Stimulated activated CD8-positive, alpha-beta memory T cell treated with anti-CD3 and anti-CD28 coated beads, Interleukin-12 subunit alpha, Interleukin-12 subunit beta, amount 100 ng/mL, for 4 hours (primary cell): ENCODE measurements around the gene SLC24A3.
"Not testable (repeated sequence)": the region's sequence is repeated elsewhere in the genome, so short reads cannot be mapped to it uniquely, and the experiment has no call there.

ENCODE experiments used
- DNase-seq: peaks from one replicate; pipeline ENCODE4 v3.0.0-alpha.2; 2020; ENCODE audit warnings: low read depth

The SLC24A3 gene

GRCh38 chr20:19631410-19631809 lies 419.0 kb downstream of the SLC24A3 start:
- DNase-seq, result no peak

GRCh38 chr20:19633985-19634384 lies 421.5 kb downstream of the SLC24A3 start:
- no peak for DNase-seq

- DNase-seq, result not testable (repeated sequence)
These were observed 427.1 kb downstream of the SLC24A3 start for GRCh38 chr20:19639471-19640045.

GRCh38 chr20:19642860-19643259 lies 430.4 kb downstream of the SLC24A3 start:
- DNase-seq, result no peak

GRCh38 chr20:19644085-19644484 lies 431.6 kb downstream of the SLC24A3 start:
- no peak for DNase-seq

GRCh38 chr20:19646963-19647362 lies 434.5 kb downstream of the SLC24A3 start:
- DNase-seq, result no peak

GRCh38 chr20:19648024-19648423 lies 435.6 kb downstream of the SLC24A3 start:
- no peak for DNase-seq

- no peak for DNase-seq
These were observed 436.6 kb downstream of the SLC24A3 start for GRCh38 chr20:19649041-19649440.

GRCh38 chr20:19652591-19653026 lies 440.2 kb downstream of the SLC24A3 start:
- DNase-seq, result no peak

- DNase-seq, result no peak
These were observed 440.9 kb downstream of the SLC24A3 start for GRCh38 chr20:19653327-19653726.

- DNase-seq, result no peak
These were observed 442.5 kb downstream of the SLC24A3 start for GRCh38 chr20:19654921-19655320.

- no peak for DNase-seq
These were observed 445.7 kb downstream of the SLC24A3 start for GRCh38 chr20:19658137-19658536.

GRCh38 chr20:19659448-19659847 lies 447.0 kb downstream of the SLC24A3 start:
- no peak for DNase-seq

- no peak for DNase-seq
These were observed 448.5 kb downstream of the SLC24A3 start for GRCh38 chr20:19660808-19661378.

GRCh38 chr20:19661717-19662636 lies 449.5 kb downstream of the SLC24A3 start:
- no peak for DNase-seq

- DNase-seq, result no peak
These were observed 450.2 kb downstream of the SLC24A3 start for GRCh38 chr20:19662637-19662995.

GRCh38 chr20:19668418-19668817 lies 456.0 kb downstream of the SLC24A3 start:
- DNase-seq, result no peak

GRCh38 chr20:19670829-19671228 lies 458.4 kb downstream of the SLC24A3 start:
- DNase-seq, result no peak

- no peak for DNase-seq
These were observed 458.9 kb downstream of the SLC24A3 start for GRCh38 chr20:19671374-19671773.

- no peak for DNase-seq
These were observed 460.1 kb downstream of the SLC24A3 start for GRCh38 chr20:19672498-19672897.

- DNase-seq, result no peak
These were observed 461.1 kb downstream of the SLC24A3 start for GRCh38 chr20:19673575-19673974.

- no peak for DNase-seq
These were observed 463.8 kb downstream of the SLC24A3 start for GRCh38 chr20:19676202-19676601.

GRCh38 chr20:19677336-19677735 lies 464.9 kb downstream of the SLC24A3 start:
- DNase-seq, result no peak
